ENCODE results near the gene CERK. TPM values are rescaled to one million over a fixed set of nuclear protein-coding genes. Genes with fewer than 3 reads are reported as not detected.
A peak's percentile ranks its signal among the peaks of the same experiment; 100 is the strongest.

Gene CERK
- total and polyA plus RNA-seq, 2 of the 13 experiments (the other 11 are each of a cell fraction or from before 2014, with no cell fraction given), result 40.3 to 41.9 TPM

DNA sequence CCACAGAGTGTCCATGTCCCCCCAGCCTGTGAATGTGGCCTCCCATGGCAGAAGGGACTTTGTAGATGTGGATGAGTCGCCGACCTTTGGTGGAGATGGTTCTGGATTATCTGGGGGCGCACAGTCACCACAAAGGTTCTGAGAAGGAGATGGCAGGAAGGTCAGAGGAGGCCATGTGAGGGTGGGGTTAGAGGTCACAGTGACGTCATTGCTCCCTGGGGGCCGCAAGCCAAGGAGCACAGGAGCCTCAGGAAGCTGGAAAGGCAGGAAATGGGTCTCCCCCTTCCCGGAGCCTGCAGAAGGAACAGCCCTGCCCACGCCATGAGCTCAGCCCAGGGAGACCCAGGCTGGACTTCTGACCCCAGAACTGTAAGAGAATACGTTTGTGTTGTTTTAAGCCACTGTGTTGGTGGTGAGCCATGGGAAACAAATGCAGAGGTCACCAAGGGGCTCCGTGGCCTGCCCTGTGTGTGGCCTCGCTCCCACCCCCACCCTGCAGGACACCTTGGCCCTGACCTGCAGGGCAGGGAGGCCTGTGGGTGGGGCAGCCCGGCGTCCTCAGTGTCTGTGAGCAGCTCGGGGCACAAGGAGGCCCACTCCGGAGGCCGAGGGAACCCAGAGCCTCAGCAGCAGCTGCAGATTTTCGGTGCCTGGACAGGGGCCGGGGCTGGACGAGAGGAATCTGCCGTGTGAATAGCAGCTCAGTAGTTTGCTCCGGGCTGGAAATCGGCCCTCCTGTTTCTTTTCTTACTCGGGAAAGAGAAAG lies 85.8 kb downstream of the CERK start (continued):
- TF ChIP-seq, protein P1, sequence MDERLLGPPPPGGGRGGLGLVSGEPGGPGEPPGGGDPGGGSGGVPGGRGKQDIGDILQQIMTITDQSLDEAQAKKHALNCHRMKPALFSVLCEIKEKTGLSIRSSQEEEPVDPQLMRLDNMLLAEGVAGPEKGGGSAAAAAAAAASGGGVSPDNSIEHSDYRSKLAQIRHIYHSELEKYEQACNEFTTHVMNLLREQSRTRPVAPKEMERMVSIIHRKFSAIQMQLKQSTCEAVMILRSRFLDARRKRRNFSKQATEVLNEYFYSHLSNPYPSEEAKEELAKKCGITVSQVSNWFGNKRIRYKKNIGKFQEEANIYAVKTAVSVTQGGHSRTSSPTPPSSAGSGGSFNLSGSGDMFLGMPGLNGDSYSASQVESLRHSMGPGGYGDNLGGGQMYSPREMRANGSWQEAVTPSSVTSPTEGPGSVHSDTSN (CRISPR knock-in tag; IDR thresholded peaks at IDR 0.05), result no peak
- TF ChIP-seq SRF (IDR thresholded peaks at IDR 0.05; ENCODE audit: low read depth, low read length) (no peak), ZNF652 (CRISPR knock-in tag; IDR thresholded peaks at IDR 0.05; ENCODE audit: borderline replicate concordance, low read depth) (peak; percentile 32; the same call in 1 of the 2 replicates), POLR2G (IDR thresholded peaks at IDR 0.05; ENCODE audit: low read depth, low read length) (no peak), ZNF382 (CRISPR knock-in tag; IDR thresholded peaks at IDR 0.05; ENCODE audit: borderline replicate concordance) (no peak), SMARCC2 (IDR thresholded peaks at IDR 0.05) (no peak), ZNF572 (CRISPR knock-in tag; IDR thresholded peaks at IDR 0.05) (0 out of 2 replicates have a peak, but pooled peaks have one; percentile 3), ZNF343 (CRISPR knock-in tag; IDR thresholded peaks at IDR 0.05) (no peak; the same call in 1 of the 2 replicates), BRCA1 (CRISPR knock-in tag; IDR thresholded peaks at IDR 0.05) (peak; percentile 52; the same call in 1 of the 2 replicates), ZNF678 (CRISPR knock-in tag; IDR thresholded peaks at IDR 0.05) (no peak), MIER3 (CRISPR knock-in tag; IDR thresholded peaks at IDR 0.05; ENCODE audit: borderline replicate concordance) (peak; percentile 63; the same call in 1 of the 2 replicates), MED1 (CRISPR knock-in tag; IDR thresholded peaks at IDR 0.05) (peak; percentile 71), ZNF337 (CRISPR knock-in tag; IDR thresholded peaks at IDR 0.05; ENCODE audit: borderline replicate concordance, low read depth) (no peak), ZNF235 (CRISPR knock-in tag; IDR thresholded peaks at IDR 0.05; ENCODE audit: borderline replicate concordance) (0 out of 2 replicates have a peak, but pooled peaks have one; percentile 48), KLF12 (CRISPR knock-in tag; IDR thresholded peaks at IDR 0.05; ENCODE audit: borderline replicate concordance) (no peak), WIZ (CRISPR knock-in tag; IDR thresholded peaks at IDR 0.05) (no peak), PCBP2 (optimal IDR thresholded peaks at IDR 0.05; ENCODE audit: low read depth, low read length, poor library complexity, severe bottlenecking) (no peak), CEBPG (CRISPR knock-in tag; IDR thresholded peaks at IDR 0.05) (no peak), SP2 (CRISPR knock-in tag; IDR thresholded peaks at IDR 0.05) (no peak), TARDBP (CRISPR knock-in tag; IDR thresholded peaks at IDR 0.05) (peak; percentile 14; the same call in 1 of the 2 replicates), TBX3 (IDR thresholded peaks at IDR 0.05; ENCODE audit: borderline replicate concordance) (no peak)
- TF ChIP-seq, protein P2, sequence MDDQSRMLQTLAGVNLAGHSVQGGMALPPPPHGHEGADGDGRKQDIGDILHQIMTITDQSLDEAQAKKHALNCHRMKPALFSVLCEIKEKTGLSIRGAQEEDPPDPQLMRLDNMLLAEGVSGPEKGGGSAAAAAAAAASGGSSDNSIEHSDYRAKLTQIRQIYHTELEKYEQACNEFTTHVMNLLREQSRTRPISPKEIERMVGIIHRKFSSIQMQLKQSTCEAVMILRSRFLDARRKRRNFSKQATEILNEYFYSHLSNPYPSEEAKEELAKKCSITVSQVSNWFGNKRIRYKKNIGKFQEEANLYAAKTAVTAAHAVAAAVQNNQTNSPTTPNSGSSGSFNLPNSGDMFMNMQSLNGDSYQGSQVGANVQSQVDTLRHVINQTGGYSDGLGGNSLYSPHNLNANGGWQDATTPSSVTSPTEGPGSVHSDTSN (CRISPR knock-in tag; IDR thresholded peaks at IDR 0.05; ENCODE audit: borderline replicate concordance), result no peak
- TF ChIP-seq, protein P3, sequence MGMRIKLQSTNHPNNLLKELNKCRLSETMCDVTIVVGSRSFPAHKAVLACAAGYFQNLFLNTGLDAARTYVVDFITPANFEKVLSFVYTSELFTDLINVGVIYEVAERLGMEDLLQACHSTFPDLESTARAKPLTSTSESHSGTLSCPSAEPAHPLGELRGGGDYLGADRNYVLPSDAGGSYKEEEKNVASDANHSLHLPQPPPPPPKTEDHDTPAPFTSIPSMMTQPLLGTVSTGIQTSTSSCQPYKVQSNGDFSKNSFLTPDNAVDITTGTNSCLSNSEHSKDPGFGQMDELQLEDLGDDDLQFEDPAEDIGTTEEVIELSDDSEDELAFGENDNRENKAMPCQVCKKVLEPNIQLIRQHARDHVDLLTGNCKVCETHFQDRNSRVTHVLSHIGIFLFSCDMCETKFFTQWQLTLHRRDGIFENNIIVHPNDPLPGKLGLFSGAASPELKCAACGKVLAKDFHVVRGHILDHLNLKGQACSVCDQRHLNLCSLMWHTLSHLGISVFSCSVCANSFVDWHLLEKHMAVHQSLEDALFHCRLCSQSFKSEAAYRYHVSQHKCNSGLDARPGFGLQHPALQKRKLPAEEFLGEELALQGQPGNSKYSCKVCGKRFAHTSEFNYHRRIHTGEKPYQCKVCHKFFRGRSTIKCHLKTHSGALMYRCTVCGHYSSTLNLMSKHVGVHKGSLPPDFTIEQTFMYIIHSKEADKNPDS (CRISPR knock-in tag; IDR thresholded peaks at IDR 0.05), result no peak
- TF ChIP-seq, protein P4, sequence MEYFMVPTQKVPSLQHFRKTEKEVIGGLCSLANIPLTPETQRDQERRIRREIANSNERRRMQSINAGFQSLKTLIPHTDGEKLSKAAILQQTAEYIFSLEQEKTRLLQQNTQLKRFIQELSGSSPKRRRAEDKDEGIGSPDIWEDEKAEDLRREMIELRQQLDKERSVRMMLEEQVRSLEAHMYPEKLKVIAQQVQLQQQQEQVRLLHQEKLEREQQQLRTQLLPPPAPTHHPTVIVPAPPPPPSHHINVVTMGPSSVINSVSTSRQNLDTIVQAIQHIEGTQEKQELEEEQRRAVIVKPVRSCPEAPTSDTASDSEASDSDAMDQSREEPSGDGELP (IDR thresholded peaks at IDR 0.05; ENCODE audit: borderline replicate concordance, low read depth), result peak; percentile 32; the same call in 1 of the 2 replicates
- TF ChIP-seq, protein P5, sequence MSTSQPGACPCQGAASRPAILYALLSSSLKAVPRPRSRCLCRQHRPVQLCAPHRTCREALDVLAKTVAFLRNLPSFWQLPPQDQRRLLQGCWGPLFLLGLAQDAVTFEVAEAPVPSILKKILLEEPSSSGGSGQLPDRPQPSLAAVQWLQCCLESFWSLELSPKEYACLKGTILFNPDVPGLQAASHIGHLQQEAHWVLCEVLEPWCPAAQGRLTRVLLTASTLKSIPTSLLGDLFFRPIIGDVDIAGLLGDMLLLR (CRISPR knock-in tag; IDR thresholded peaks at IDR 0.05), result no peak

All from HepG2 (cell line).